HepG2 (cell line): ENCODE data around the gene S100P. TPM values are rescaled to one million over a fixed set of nuclear protein-coding genes. Genes with fewer than 3 reads are reported as not detected.
A peak's percentile ranks its signal among the peaks of the same experiment; 100 is the strongest.

Experiments used
- ATAC-seq: fragments of 200-7000 bp; cut with Tn5 transposase; 3 replicates; pipeline ENCODE4 v1.9.1; 2020; ENCODE audit warnings: mild to moderate bottlenecking, moderate library complexity
- BruUV-seq: library from RNA; stranded (reverse); fragments of 400-500 nt; replicated peaks from 2 replicates; lab custom pipeline; 2021; lab: Mats Ljungman, UMichigan
- CTCF ChIA-PET: fragments of 300-600 bp; formaldehyde crosslinking; extraction: SDS; loops from one replicate; lab custom pipeline; 2021; ENCODE audit warnings: low total read pairs, inconsistent platforms, low intra/inter-chr PET ratio; lab: Yijun Ruan, JAX
- POLR2A ChIA-PET: fragments of 350-600 bp; sonication (Branson Sonifier 250); formaldehyde crosslinking; loops from one replicate; lab custom pipeline; 2020; ENCODE audit warnings: antibody characterized with exemption, inconsistent platforms; lab: Yijun Ruan, JAX
- DNase-seq: peaks from one replicate; pipeline ENCODE4 v3.0.0-alpha.2; 2015; ENCODE audit warnings: low spot score
- FAIRE-seq: peaks from 3 replicates; lab custom pipeline; 2011; peaks lifted over from hg19 to GRCh38; lab: Jason Lieb, UNC
- H2AFZ ChIP-seq: one replicate; pipeline ENCODE4 v1.6.1; 2011; ENCODE audit warnings: low read length, inconsistent platforms
- H3K27ac ChIP-seq: fragments of 300-600 bp; 3 replicates; pipeline ENCODE4 v1.8.0; 2011; ENCODE audit warnings: mixed run types, mild to moderate bottlenecking, mixed read lengths, low read length, inconsistent platforms; ENCODE audit not compliant: insufficient read depth; ENCODE audit errors: extremely low read length
- H3K27me3 ChIP-seq, 2 experiments: fragments of 200-600 bp in 1 of 2; 2 replicates in 1 of 2; 3 replicates in 1 of 2; pipeline versions ENCODE4 v1.6.0 to v1.8.0; 2011; ENCODE audit warnings: low read length in 2 of 2, mild to moderate bottlenecking in 2 of 2, moderate library complexity in 2 of 2, inconsistent platforms in 1 of 2; ENCODE audit not compliant: insufficient read depth in 2 of 2, control insufficient read depth in 1 of 2
- H3K36me3 ChIP-seq, 2 experiments: fragments of 200-600 bp in 1 of 2; replicated peaks in 1 of 2; 2 replicates in 1 of 2; 3 replicates in 1 of 2; pipeline versions ENCODE4 v1.5.1 to v1.8.0; 2011; ENCODE audit warnings: low read length in 2 of 2, inconsistent platforms in 1 of 2; ENCODE audit not compliant: insufficient read depth in 2 of 2, control insufficient read depth in 1 of 2
- H3K4me1 ChIP-seq: 2 replicates; pipeline ENCODE4 v1.5.1; 2012; ENCODE audit warnings: low read length, inconsistent platforms; ENCODE audit not compliant: insufficient read depth
- H3K4me2 ChIP-seq: 2 replicates; pipeline ENCODE4 v1.6.0; 2011; ENCODE audit warnings: low read depth, low read length, inconsistent platforms
- H3K4me3 ChIP-seq, 3 experiments: fragments of 200-600 bp in 1 of 3; sonication (generic), shearing (Covaris generic) in 1 of 3; replicated peaks in 1 of 3; 2 replicates each; pipeline ENCODE4 v1.5.1; 2011 to 2016; ENCODE audit warnings: low read length in 3 of 3, inconsistent platforms in 2 of 3, low read depth in 2 of 3, mild to moderate bottlenecking in 2 of 3, control low read depth in 1 of 3, mixed read lengths in 1 of 3; ENCODE audit not compliant: insufficient read depth in 1 of 3
- H3K79me2 ChIP-seq: one replicate; pipeline ENCODE4 v1.6.1; 2011; ENCODE audit warnings: low read length, inconsistent platforms; ENCODE audit not compliant: insufficient read depth
- H3K9ac ChIP-seq: 2 replicates; pipeline ENCODE4 v1.6.0; 2011; ENCODE audit warnings: mild to moderate bottlenecking, low read depth, low read length, inconsistent platforms; ENCODE audit not compliant: insufficient read depth
- H3K9me3 ChIP-seq: 2 replicates; pipeline ENCODE4 v1.5.1; 2012; ENCODE audit warnings: mild to moderate bottlenecking, low read length
- H4K20me1 ChIP-seq: 2 replicates; pipeline ENCODE4 v1.6.0; 2011; ENCODE audit warnings: inconsistent platforms, mild to moderate bottlenecking, low read length, moderate library complexity; ENCODE audit not compliant: insufficient read depth
- CCAR2 ChIP-seq: fragments of 200-400 bp; formaldehyde crosslinking; optimal IDR thresholded peaks from 2 replicates; pipeline ENCODE3; 2018; ENCODE audit warnings: low read depth, mild to moderate bottlenecking, low read length, moderate library complexity
- POGK ChIP-seq: sonication (generic); formaldehyde crosslinking; conservative IDR thresholded peaks from 2 replicates; pipeline ENCODE4 v1.8.0; 2022; ENCODE audit warnings: mild to moderate bottlenecking, moderate library complexity, missing genetic modification reagents
- ZBTB33 ChIP-seq: sonication (generic); formaldehyde crosslinking; IDR thresholded peaks from 2 replicates; pipeline ENCODE4 v1.4.0; 2020; ENCODE audit warnings: missing genetic modification reagents
- ZNF333 ChIP-seq: sonication (generic); formaldehyde crosslinking; IDR thresholded peaks from 2 replicates; pipeline ENCODE4 v1.4.0; 2020; ENCODE audit warnings: mild to moderate bottlenecking, missing genetic modification reagents, borderline replicate concordance
- ZNF543 ChIP-seq: sonication (generic); formaldehyde crosslinking; IDR thresholded peaks from 2 replicates; pipeline ENCODE4 v1.4.0; 2020; ENCODE audit warnings: mild to moderate bottlenecking, missing genetic modification reagents
- ZSCAN22 ChIP-seq: sonication (generic); formaldehyde crosslinking; IDR thresholded peaks from 2 replicates; pipeline ENCODE4 v1.4.0; 2020; ENCODE audit warnings: mild to moderate bottlenecking, missing genetic modification reagents
- WGBS: methylation state at CpG from one replicate; pipeline ENCODE4 v1.1.6; 2017; ENCODE audit warnings: low lambda C conversion rate; 5-methylcytosine and 5-hydroxymethylcytosine counted together
- in situ Hi-C: cut with HindIII; loops from 2 replicates; pipeline ENCODE4 v1.10.0; 2017; ENCODE audit warnings: low pct_unique_long_range_greater_than_20kb; ENCODE audit not compliant: extremely low pct_ligation_motif_present
- intact Hi-C: fragments of 100-400 bp; cut with micrococcal nuclease; formaldehyde crosslinking; loops from one replicate; pipeline ENCODE4 v1.10.0; 2022; ENCODE audit not compliant: unreplicated experiment
- polyA plus RNA-seq, 8 experiments: library from polyadenylated mRNA; depleted of rRNA in 3 of 8; stranded (reverse) in 7 of 8; unstranded in 1 of 8; fragments of >200 nt; fragmentation: Illumina TruSeq in 4 of 8; extraction: Trizol in 4 of 8; gene quantifications; 2 replicates each; pipeline versions ENCODE4 v1.2.1 to v1.2.3, GENCODE V29; 2011 to 2016; ENCODE audit warnings: low read depth in 4 of 8, missing spikeins in 1 of 8, mixed read lengths in 1 of 8; ENCODE audit not compliant: insufficient read depth in 1 of 8
- total RNA-seq, 5 experiments: library from RNA; depleted of rRNA; stranded (reverse); fragments of >200 nt; fragmentation: Illumina TruSeq; extraction: Trizol; gene quantifications; 2 replicates each; pipeline ENCODE4 v1.2.3, GENCODE V29; 2016; ENCODE audit warnings: low read depth in 1 of 5

The S100P gene
- total and polyA plus RNA-seq, 2 of the 13 experiments (the other 11 are each of a cell fraction or from before 2014, with no cell fraction given): 278 to 1,649 TPM

- TF ChIP-seq CCAR2 (no peak), POGK (CRISPR knock-in tag) (no peak), ZNF543 (CRISPR knock-in tag) (peak; percentile 62; the same call in 1 of the 2 replicates), ZSCAN22 (CRISPR knock-in tag) (0 out of 2 replicates have a peak, but pooled peaks have one; percentile 63)
- BruUV-seq: no TSS peak
- Histone ChIP-seq H3K9me3 (no peaks in the 10 kb centered on the region), H2AFZ (no peak overlapping the region), H3K36me3 (no peaks in the 10 kb centered on the region), H4K20me1 (no peaks in the 10 kb centered on the region), H3K27ac (no peak overlapping the region), H3K4me2 (no peak overlapping the region), H3K27me3 (no peaks in the 10 kb centered on the region), H3K9ac (no peak overlapping the region), H3K79me2 (peaks cover 3% of the 10 kb centered on the region), H3K4me3 (no peak overlapping the region), H3K4me1 (peaks cover 44% of the 10 kb centered on the region)
- intact Hi-C loops (loop anchor here (10.0 kb wide), 1 partner anchor 58 kb away; no protein-coding TSS in a partner anchor), in situ Hi-C loops (no loop called here)
- CTCF ChIA-PET: no interaction called here
- ATAC-seq: no peak
- 84% methylated on average over 7 of the region's 11 CpGs for WGBS
- no peak for FAIRE-seq
- no peak for DNase-seq
- POLR2A ChIA-PET: no interaction called here
Observed at GRCh38 chr4:6682862-6683590, 10.7 kb upstream of the S100P start.

- H2AFZ ChIP-seq: no peak overlapping the region
- H3K36me3 ChIP-seq: no peaks in the 10 kb centered on the region
- POLR2A ChIA-PET: no interaction called here
- no peaks in the 10 kb centered on the region for H3K27me3 ChIP-seq
- no peak overlapping the region for H3K9ac ChIP-seq
- intact Hi-C loops (loop anchor here (5.0 to 10.0 kb wide), 2 partner anchors 42 to 60 kb away; partner anchors contain the start of gene MRFAP1), in situ Hi-C loops (no loop called here)
- BruUV-seq: no TSS peak
- no peak overlapping the region for H3K27ac ChIP-seq
- no peak overlapping the region for H3K4me3 ChIP-seq
- DNase-seq (no peak), FAIRE-seq (no peak), ATAC-seq (no peak)
- no peaks in the 10 kb centered on the region for H3K79me2 ChIP-seq
- WGBS: 82% methylated on average over 9 of the region's 11 CpGs
- H3K9me3 ChIP-seq: no peaks in the 10 kb centered on the region
- TF ChIP-seq ZNF333 (no peak), ZBTB33 (CRISPR knock-in tag) (peak; percentile 42; the same call in 1 of the 2 replicates)
- H3K4me1 ChIP-seq: peaks cover 54% of the 10 kb centered on the region
- no peaks in the 10 kb centered on the region for H4K20me1 ChIP-seq
- CTCF ChIA-PET: no interaction called here
- H3K4me2 ChIP-seq: no peak overlapping the region
Observed at GRCh38 chr4:6684656-6685055, 9.0 kb upstream of the S100P start.
